IMR-90 (cell line): ENCODE results near the gene IQSEC3. TPM values are rescaled to one million over a fixed set of nuclear protein-coding genes. Genes with fewer than 3 reads are reported as not detected.

ENCODE experiments used
- ATAC-seq: fragments of 200-7000 bp; cut with Tn5 transposase; 2 replicates; pipeline ENCODE4 v1.9.1; 2020; ENCODE audit warnings: low read depth, mild to moderate bottlenecking, moderate library complexity
- BruUV-seq: library from RNA; stranded (reverse); fragments of 400-500 nt; replicated peaks from 2 replicates; lab custom pipeline; 2021; lab: Mats Ljungman, UMichigan
- CTCF ChIA-PET: fragments of 300-600 bp; formaldehyde crosslinking; extraction: SDS; loops from one replicate; lab custom pipeline; 2021; ENCODE audit warnings: antibody characterized with exemption; lab: Yijun Ruan, JAX
- POLR2A ChIA-PET: fragments of 300-600 bp; sonication (Branson Sonifier 250); formaldehyde crosslinking; loops from one replicate; lab custom pipeline; 2022; ENCODE audit warnings: antibody characterized with exemption; ENCODE audit not compliant: unreplicated experiment; lab: Charles Lee
- DNase-seq: peaks from one replicate; pipeline ENCODE4 v3.0.0; 2013
- H2AFZ ChIP-seq: replicated peaks from 2 replicates; pipeline ENCODE3; 2013; ENCODE audit warnings: low read length, mild to moderate bottlenecking; ENCODE audit not compliant: poor library complexity
- H2AK5ac ChIP-seq: 2 replicates; pipeline ENCODE4 v1.6.1; 2013; ENCODE audit warnings: low read depth, low read length, inconsistent platforms
- H2AK9ac ChIP-seq: replicated peaks from 2 replicates; pipeline ENCODE3; 2013; ENCODE audit warnings: mild to moderate bottlenecking, low read depth, low read length, moderate library complexity; ENCODE audit not compliant: poor library complexity
- H2BK120ac ChIP-seq: 2 replicates; pipeline ENCODE4 v1.6.1; 2013; ENCODE audit warnings: low read depth, low read length, inconsistent platforms
- H2BK15ac ChIP-seq: 3 replicates; pipeline ENCODE4 v1.6.1; 2013; ENCODE audit warnings: low read depth, low read length, inconsistent platforms
- H2BK20ac ChIP-seq: 2 replicates; pipeline ENCODE4 v1.6.1; 2013; ENCODE audit warnings: low read depth, mild to moderate bottlenecking, inconsistent platforms, low read length, moderate library complexity
- H2BK5ac ChIP-seq: 2 replicates; pipeline ENCODE4 v1.6.1; 2013; ENCODE audit warnings: mild to moderate bottlenecking, low read depth, low read length, inconsistent platforms; ENCODE audit not compliant: poor library complexity, severe bottlenecking
- H3K14ac ChIP-seq: replicated peaks from 2 replicates; pipeline ENCODE4 v1.6.1; 2013; ENCODE audit warnings: low read depth, low read length, inconsistent platforms
- H3K18ac ChIP-seq: 2 replicates; pipeline ENCODE4 v1.6.1; 2013; ENCODE audit warnings: low read depth, low read length, control low read depth
- H3K23ac ChIP-seq: 2 replicates; pipeline ENCODE4 v1.6.1; 2013; ENCODE audit warnings: low read depth, low read length, inconsistent platforms
- H3K27ac ChIP-seq: 2 replicates; pipeline ENCODE4 v1.5.1; 2013; ENCODE audit warnings: mild to moderate bottlenecking, control low read depth, low read length; ENCODE audit not compliant: insufficient read depth
- H3K27me3 ChIP-seq: 2 replicates; pipeline ENCODE4 v1.6.1; 2013; ENCODE audit warnings: low read length; ENCODE audit not compliant: control insufficient read depth, insufficient read depth
- H3K36me3 ChIP-seq: 2 replicates; pipeline ENCODE4 v1.6.1; 2013; ENCODE audit warnings: low read length, mixed read lengths; ENCODE audit not compliant: control insufficient read depth, insufficient read depth
- H3K4ac ChIP-seq: 2 replicates; pipeline ENCODE4 v1.6.1; 2013; ENCODE audit warnings: low read depth, low read length, inconsistent platforms
- H3K4me1 ChIP-seq: 2 replicates; pipeline ENCODE4 v1.6.1; 2013; ENCODE audit warnings: low read length, mixed read lengths; ENCODE audit not compliant: control insufficient read depth, insufficient read depth
- H3K4me2 ChIP-seq: 2 replicates; pipeline ENCODE4 v1.6.1; 2013; ENCODE audit warnings: low read depth, mild to moderate bottlenecking, control low read depth, low read length, moderate library complexity
- H3K4me3 ChIP-seq: 2 replicates; pipeline ENCODE4 v1.5.1; 2013; ENCODE audit warnings: low read depth, mild to moderate bottlenecking, control low read depth, low read length, moderate library complexity; ENCODE audit not compliant: insufficient read depth
- H3K56ac ChIP-seq: 2 replicates; pipeline ENCODE4 v1.6.1; 2013; ENCODE audit warnings: low read length, inconsistent platforms; ENCODE audit not compliant: insufficient read depth; ENCODE audit errors: extremely low read depth
- H3K79me1 ChIP-seq, 2 experiments: 2 replicates each; pipeline ENCODE4 v1.6.1; 2013; ENCODE audit warnings: low read length in 2 of 2, inconsistent platforms in 1 of 2, low read depth in 1 of 2
- H3K9ac ChIP-seq: 2 replicates; pipeline ENCODE4 v1.6.1; 2013; ENCODE audit warnings: low read depth, low read length, control low read depth
- H3K9me1 ChIP-seq: 2 replicates; pipeline ENCODE4 v1.6.1; 2013; ENCODE audit warnings: low read length, inconsistent platforms; ENCODE audit not compliant: insufficient read depth
- H3K9me3 ChIP-seq: 2 replicates; pipeline ENCODE4 v1.6.1; 2013; ENCODE audit warnings: low read length; ENCODE audit not compliant: control insufficient read depth, insufficient read depth
- H4K20me1 ChIP-seq: 2 replicates; pipeline ENCODE4 v1.6.1; 2013; ENCODE audit warnings: low read length, inconsistent platforms; ENCODE audit not compliant: insufficient read depth
- H4K5ac ChIP-seq: 2 replicates; pipeline ENCODE4 v1.6.1; 2013; ENCODE audit warnings: mild to moderate bottlenecking, low read depth, low read length, control low read depth
- H4K8ac ChIP-seq, 2 experiments: 2 replicates each; pipeline ENCODE4 v1.6.1; 2013; ENCODE audit warnings: low read depth in 2 of 2, low read length in 2 of 2, control low read depth in 1 of 2, inconsistent platforms in 1 of 2
- H4K91ac ChIP-seq: 2 replicates; pipeline ENCODE4 v1.6.1; 2013; ENCODE audit warnings: low read depth, low read length, inconsistent platforms; ENCODE audit not compliant: insufficient read depth
- BHLHE40 ChIP-seq: fragments of 150-350 bp; IDR thresholded peaks from 2 replicates; pipeline ENCODE4 v1.6.1; 2016; ENCODE audit warnings: mild to moderate bottlenecking, low read depth, low read length
- CTCF ChIP-seq: conservative IDR thresholded peaks from 2 replicates; pipeline ENCODE4 v1.5.1; 2012; ENCODE audit warnings: mild to moderate bottlenecking, low read depth, low read length, improper control_type of control experiment
- WGBS, 2 experiments: methylation state at CpG; one replicate each; pipeline versions ENCODE4 v1.1.5 to v1.1.7; 2013; ENCODE audit warnings: missing lambda C conversion rate in 2 of 2; ENCODE audit not compliant: insufficient read length in 1 of 2; ENCODE audit errors: extremely low coverage in 2 of 2; 5-methylcytosine and 5-hydroxymethylcytosine counted together
- dilution Hi-C: fragments of 300-500 bp; cut with HindIII; formaldehyde crosslinking; loops from one replicate; pipeline ENCODE4 v1.14.3; 2018; ENCODE audit warnings: low sequenced_read_pairs; ENCODE audit not compliant: unreplicated experiment
- in situ Hi-C: fragments of 300-500 bp; cut with MboI; formaldehyde crosslinking; loops from 3 replicates; pipeline ENCODE4 v1.14.3; 2019; ENCODE audit warnings: low sequenced_read_pairs, inconsistent platforms, mixed read lengths
- intact Hi-C: fragments of 100-400 bp; cut with micrococcal nuclease; formaldehyde crosslinking; loops from 2 replicates; pipeline ENCODE4 v1.10.0; 2022
- polyA plus RNA-seq, 3 experiments: library from polyadenylated mRNA; depleted of rRNA; stranded (reverse); fragments of >200 nt; gene quantifications; 2 replicates each; pipeline ENCODE4 v1.2.3, GENCODE V29; 2012; ENCODE audit warnings: low replicate concordance in 1 of 3
- total RNA-seq: library from RNA; depleted of rRNA; stranded (reverse); fragments of >200 nt; gene quantifications from 2 replicates; pipeline ENCODE4 v1.2.3, GENCODE V29; 2012

The IQSEC3 gene
- total and polyA plus RNA-seq, 2 of the 4 experiments (the other 2 are of a cell fraction): 0.10 TPM; not detected in 1

- peak overlapping the region; percentile 44; the same call in 1 of the 2 replicates for H2AK5ac ChIP-seq
- H3K4me3 ChIP-seq: no peak overlapping the region
- peak overlapping the region; percentile 52; the same call in 1 of the 2 replicates for H2BK120ac ChIP-seq
- intact Hi-C loops (no loop called here), in situ Hi-C loops (no loop called here), dilution Hi-C loops (no loop called here)
- H3K4ac ChIP-seq: no peak overlapping the region
- 0 out of 2 replicates have a peak overlapping the region, but pooled peaks have one; percentile 33 for H2BK20ac ChIP-seq
- 0 out of 2 replicates have a peak overlapping the region, but pooled peaks have one; percentile 63 for H3K14ac ChIP-seq
- H2BK5ac ChIP-seq: no peak overlapping the region
- peak overlapping the region; percentile 78 for H2AFZ ChIP-seq
- H3K56ac ChIP-seq: no peak overlapping the region
- H3K9me3 ChIP-seq: no peaks in the 10 kb centered on the region
- H3K27ac ChIP-seq: no peak overlapping the region
- 0 out of 4 replicates have a peak overlapping the region, but pooled peaks of 1 of the 2 experiments have one; percentile 7 for H4K8ac ChIP-seq
- peak; percentile 60; the same call in 1 of the 2 replicates for TF ChIP-seq BHLHE40
- TF ChIP-seq CTCF: no peak
- peak overlapping the region; percentile 71; the same call in 1 of the 2 replicates for H3K23ac ChIP-seq
- no peak overlapping the region for H3K4me2 ChIP-seq
- DNase-seq (peak; percentile 37), ATAC-seq (peak; percentile 24; the same call in 1 of the 2 replicates)
- H4K5ac ChIP-seq: no peak overlapping the region
- no peak overlapping the region for H3K9ac ChIP-seq
- no peaks in the 10 kb centered on the region for H3K36me3 ChIP-seq
- no peak overlapping the region for H2BK15ac ChIP-seq
- H3K79me1 ChIP-seq: no peaks in the 10 kb centered on the region
- WGBS, 2 experiments: 38% methylated on average over 2 of the region's 22 CpGs; no CpG with 5 or more reads in 1 of the 2 experiments
- no peaks in the 10 kb centered on the region for H4K20me1 ChIP-seq
- no peak overlapping the region; the same call in 1 of the 2 replicates for H4K91ac ChIP-seq
- no peak overlapping the region; the same call in 1 of the 2 replicates for H3K18ac ChIP-seq
- ChIA-PET CTCF (no interaction called here), POLR2A (no interaction called here)
- H3K9me1 ChIP-seq: no peaks in the 10 kb centered on the region
- H3K27me3 ChIP-seq: peaks cover 10% of the 10 kb centered on the region; the same call in 1 of the 2 replicates
- BruUV-seq: no TSS peak
- peak overlapping the region; percentile 66 for H2AK9ac ChIP-seq
- peaks cover 8% of the 10 kb centered on the region for H3K4me1 ChIP-seq
These were observed 102.4 kb downstream of the IQSEC3 start for GRCh38 chr12:168763-169525.
